Ecto neural progenitor cell (in vitro differentiated cells): ENCODE measurements around the gene TRPM2.
"Not testable (repeated sequence)": the region's sequence is repeated elsewhere in the genome, so short reads cannot be mapped to it uniquely, and the experiment has no call there.

Source experiments
- DNase-seq: peaks from one replicate; pipeline ENCODE4 v3.0.0-alpha.2; 2018; ENCODE audit warnings: low spot score

Gene TRPM2

GRCh38 chr21:44462086-44462833, 108.8 kb downstream of the TRPM2 start:
- DNase-seq: no peak

- no peak for DNase-seq
These were observed 109.4 kb downstream of the TRPM2 start for GRCh38 chr21:44462834-44463200.

GRCh38 chr21:44463724-44464123, 110.3 kb downstream of the TRPM2 start:
- no peak for DNase-seq

- no peak for DNase-seq
These were observed 110.9 kb downstream of the TRPM2 start for GRCh38 chr21:44464351-44464750.

- no peak for DNase-seq
These were observed 113.0 kb downstream of the TRPM2 start for GRCh38 chr21:44466351-44466954.

GRCh38 chr21:44466996-44467858, 113.8 kb downstream of the TRPM2 start:
- no peak for DNase-seq

GRCh38 chr21:44467859-44468195, 114.4 kb downstream of the TRPM2 start:
- no peak for DNase-seq

GRCh38 chr21:44471341-44471740, 117.9 kb downstream of the TRPM2 start:
- no peak for DNase-seq

GRCh38 chr21:44471996-44472395, 118.6 kb downstream of the TRPM2 start:
- no peak for DNase-seq

- DNase-seq: no peak
These were observed 120.6 kb downstream of the TRPM2 start for GRCh38 chr21:44473915-44474555.

- DNase-seq: no peak
These were observed 121.9 kb downstream of the TRPM2 start for GRCh38 chr21:44475266-44475845.

- no peak for DNase-seq
These were observed 123.7 kb downstream of the TRPM2 start for GRCh38 chr21:44477131-44477530.

- DNase-seq: no peak
These were observed 124.3 kb downstream of the TRPM2 start for GRCh38 chr21:44477712-44478111.

GRCh38 chr21:44478124-44478800, 124.8 kb downstream of the TRPM2 start:
- no peak for DNase-seq

- no peak for DNase-seq
These were observed 125.4 kb downstream of the TRPM2 start for GRCh38 chr21:44478801-44479167.

GRCh38 chr21:44479556-44480199, 126.3 kb downstream of the TRPM2 start:
- DNase-seq: not testable (repeated sequence)

- no peak for DNase-seq
These were observed 127.0 kb downstream of the TRPM2 start for GRCh38 chr21:44480200-44481053.

- no peak for DNase-seq
These were observed 129.3 kb downstream of the TRPM2 start for GRCh38 chr21:44482581-44483287.
